ENCODE measurements around the gene IDI2.
"Not testable (repeated sequence)": the region's sequence is repeated elsewhere in the genome, so short reads cannot be mapped to it uniquely, and the experiment has no call there.

The IDI2 gene

GRCh38 chr10:1010703-1011102 lies 15.0 kb downstream of the IDI2 start:
- Histone ChIP-seq H3K9ac (ENCODE audit: low read length) (no peak overlapping the region), H3K27ac (ENCODE audit: low read length) (no peak overlapping the region), H3K9me3 (ENCODE audit: insufficient read depth, low read length) (no peaks in the 10 kb centered on the region), H3K4me3 (ENCODE audit: low read length) (no peak overlapping the region), H2AFZ (ENCODE audit: low read depth, low read length) (no peak overlapping the region), H3K79me2 (ENCODE audit: low read length) (no peaks in the 10 kb centered on the region), H3K4me1 (ENCODE audit: low read length) (no peaks in the 10 kb centered on the region), H3K4me2 (ENCODE audit: low read length) (no peak overlapping the region), H3K36me3 (replicated peaks; ENCODE audit: low read depth, low read length) (peaks cover 35% of the 10 kb centered on the region), H4K20me1 (ENCODE audit: insufficient read depth, low read length) (no peaks in the 10 kb centered on the region), H3K27me3 (ENCODE audit: low read depth, low read length) (no peaks in the 10 kb centered on the region)
- TF ChIP-seq CTCF (IDR thresholded peaks at IDR 0.05; ENCODE audit: low read depth, low read length) (no peak), EZH2phosphoT487 (IDR thresholded peaks at IDR 0.05; ENCODE audit: low read depth) (no peak)

- H3K27ac ChIP-seq (ENCODE audit: low read length) = not testable (repeated sequence)
Observed at GRCh38 chr10:1009947-1010346, 15.7 kb downstream of the IDI2 start.

GRCh38 chr10:1009071-1009494 lies 16.6 kb downstream of the IDI2 start:
- Histone ChIP-seq H3K27ac (ENCODE audit: low read length) (no peak overlapping the region), H3K27me3 (ENCODE audit: low read depth, low read length) (no peaks in the 10 kb centered on the region), H3K4me1 (ENCODE audit: low read length) (no peaks in the 10 kb centered on the region), H3K4me2 (ENCODE audit: low read length) (no peak overlapping the region), H3K36me3 (replicated peaks; ENCODE audit: low read depth, low read length) (peaks cover 39% of the 10 kb centered on the region), H3K4me3 (ENCODE audit: low read length) (no peak overlapping the region), H3K9me3 (ENCODE audit: insufficient read depth, low read length) (no peaks in the 10 kb centered on the region), H2AFZ (ENCODE audit: low read depth, low read length) (no peak overlapping the region), H3K79me2 (ENCODE audit: low read length) (peaks cover 8% of the 10 kb centered on the region; the same call in 1 of the 2 replicates), H4K20me1 (ENCODE audit: insufficient read depth, low read length) (no peaks in the 10 kb centered on the region), H3K9ac (ENCODE audit: low read length) (no peak overlapping the region)
- no peak for TF ChIP-seq EZH2phosphoT487 (IDR thresholded peaks at IDR 0.05; ENCODE audit: low read depth)
- TF ChIP-seq CTCF (IDR thresholded peaks at IDR 0.05; ENCODE audit: low read depth, low read length) = no peak

More at GRCh38 chr10:1009947-1010346, 15.7 kb downstream of the IDI2 start:
- not testable (repeated sequence) for H3K4me2 ChIP-seq (ENCODE audit: low read length); H3K9ac ChIP-seq (ENCODE audit: low read length); H3K9me3 ChIP-seq (ENCODE audit: insufficient read depth, low read length); H3K27me3 ChIP-seq (ENCODE audit: low read depth, low read length); H3K79me2 ChIP-seq (ENCODE audit: low read length); H3K4me1 ChIP-seq (ENCODE audit: low read length); H3K4me3 ChIP-seq (ENCODE audit: low read length); H2AFZ ChIP-seq (ENCODE audit: low read depth, low read length); H4K20me1 ChIP-seq (ENCODE audit: insufficient read depth, low read length)
- H3K36me3 ChIP-seq (replicated peaks; ENCODE audit: low read depth, low read length) = peaks cover 35% of the 10 kb centered on the region

GRCh38 chr10:1007583-1007982 lies 18.1 kb downstream of the IDI2 start:
- H4K20me1 ChIP-seq (ENCODE audit: insufficient read depth, low read length) = 0 out of 2 replicates have a peak, but pooled peaks cover under 1% of the 10 kb centered on the region

More at GRCh38 chr10:1007583-1007982, 18.1 kb downstream of the IDI2 start:
- Histone ChIP-seq H3K36me3 (replicated peaks; ENCODE audit: low read depth, low read length) (peaks cover 48% of the 10 kb centered on the region), H3K4me1 (ENCODE audit: low read length) (no peaks in the 10 kb centered on the region), H3K9ac (ENCODE audit: low read length) (no peak overlapping the region), H3K27ac (ENCODE audit: low read length) (no peak overlapping the region), H3K4me3 (ENCODE audit: low read length) (no peak overlapping the region), H3K9me3 (ENCODE audit: insufficient read depth, low read length) (no peaks in the 10 kb centered on the region), H2AFZ (ENCODE audit: low read depth, low read length) (no peak overlapping the region), H3K79me2 (ENCODE audit: low read length) (peaks cover 23% of the 10 kb centered on the region), H3K4me2 (ENCODE audit: low read length) (no peak overlapping the region), H3K27me3 (ENCODE audit: low read depth, low read length) (no peaks in the 10 kb centered on the region)
- no peak for TF ChIP-seq CTCF (IDR thresholded peaks at IDR 0.05; ENCODE audit: low read depth, low read length)
- TF ChIP-seq EZH2phosphoT487 (IDR thresholded peaks at IDR 0.05; ENCODE audit: low read depth) = no peak
